ENCODE measurements around the gene NUFIP1. TPM values are rescaled to one million over a fixed set of nuclear protein-coding genes. Genes with fewer than 3 reads are reported as not detected.

Gene NUFIP1
- 5.0 to 7.5 TPM (median 6.0 TPM) in 5 replicates for total RNA-seq (2022; extraction: Qiagen RNA extraction; ENCODE audit: low read depth)

GRCh38 chr13:44989071-44989889 lies at the start of gene NUFIP1, which contains the start of gene GPALPP1:
TSS of gene NUFIP1 (minus strand) at chr13:44989471. CDS start at chr13:44989436, 35 bp downstream.
TSS of gene GPALPP1 (plus strand) at chr13:44989538. CDS start at chr13:44989655, 117 bp downstream.

Other genes starting within 250 kb of the NUFIP1 start
- gene GPALPP1, start 67 bp upstream of the NUFIP1 start, total RNA-seq (2022; extraction: Qiagen RNA extraction; ENCODE audit: low read depth) = 8.8 to 15.9 TPM (median 10.9 TPM) in 5 replicates
- 18.5 to 26.1 TPM (median 18.7 TPM) in 5 replicates for gene GTF2F2, start 131.0 kb upstream of the NUFIP1 start, total RNA-seq (2022; extraction: Qiagen RNA extraction; ENCODE audit: low read depth)
- gene KCTD4, start 211.6 kb upstream of the NUFIP1 start, total RNA-seq (2022; extraction: Qiagen RNA extraction; ENCODE audit: low read depth) = not detected in 5 replicates